HFFc6 (cell line): ENCODE results near the gene PLPP6. TPM values are rescaled to one million over a fixed set of nuclear protein-coding genes. Genes with fewer than 3 reads are reported as not detected.

Experiments used
- DNase-seq: peaks from one replicate; pipeline ENCODE4 v3.0.0-alpha.2; 2018
- H3K27ac Mint-ChIP-seq: 2 replicates; pipeline ENCODE4 v1.8.0; 2020; ENCODE audit warnings: mild to moderate bottlenecking, mixed read lengths
- H3K27me3 Mint-ChIP-seq: 2 replicates; pipeline ENCODE4 v1.8.0; 2021; ENCODE audit warnings: mild to moderate bottlenecking, moderate library complexity, mixed read lengths; ENCODE audit not compliant: insufficient read depth
- H3K36me3 Mint-ChIP-seq: 2 replicates; pipeline ENCODE4 v1.8.0; 2021; ENCODE audit warnings: low read depth, mixed read lengths
- H3K4me1 Mint-ChIP-seq: 2 replicates; pipeline ENCODE4 v1.8.0; 2020; ENCODE audit warnings: low read depth, mixed read lengths
- H3K4me3 Mint-ChIP-seq: 2 replicates; pipeline ENCODE4 v1.8.0; 2020; ENCODE audit warnings: mild to moderate bottlenecking, moderate library complexity, mixed read lengths
- H3K9me3 Mint-ChIP-seq: 2 replicates; pipeline ENCODE4 v1.8.0; 2020; ENCODE audit warnings: mild to moderate bottlenecking, mixed read lengths
- CTCF ChIP-seq: fragments of 200-600 bp; sonication (generic); IDR thresholded peaks from 2 replicates; pipeline ENCODE4 v1.5.0; 2021; ENCODE audit warnings: antibody characterized with exemption, mild to moderate bottlenecking
- total RNA-seq, 6 experiments: library from RNA; stranded (reverse); fragmentation: NEBNext Ultra II Directional; extraction: Animal tissue kit (Norgen Biotek cat#: 25700); gene quantifications; 2 replicates in 1 of 6; 3 replicates in 5 of 6; pipeline ENCODE4 v1.2.3, GENCODE V29; 2021

Gene PLPP6
- total RNA-seq, 6 experiments from 2014 or later = 5.0 to 6.8 (median 5.9) TPM

- Mint-ChIP-seq H3K9me3 (no peaks in the 10 kb centered on the region), H3K27ac (no peak overlapping the region)
- DNase-seq = no peak
Observed at GRCh38 chr9:4700091-4700490, 38.0 kb downstream of the PLPP6 start.

GRCh38 chr9:4700932-4701331, 38.8 kb downstream of the PLPP6 start:
- no peak overlapping the region for H3K4me3 Mint-ChIP-seq
- peaks cover 22% of the 10 kb centered on the region for H3K4me1 Mint-ChIP-seq
- H3K27me3 Mint-ChIP-seq = no peaks in the 10 kb centered on the region; the same call in 1 of the 2 replicates
- no peaks in the 10 kb centered on the region for H3K9me3 Mint-ChIP-seq
- no peak for TF ChIP-seq CTCF
- H3K27ac Mint-ChIP-seq = no peak overlapping the region
- peaks cover 27% of the 10 kb centered on the region for H3K36me3 Mint-ChIP-seq
- DNase-seq = no peak

More at GRCh38 chr9:4700091-4700490, 38.0 kb downstream of the PLPP6 start:
- Mint-ChIP-seq H3K4me1 (peaks cover 23% of the 10 kb centered on the region), H3K27me3 (no peaks in the 10 kb centered on the region; the same call in 1 of the 2 replicates), H3K36me3 (peaks cover 24% of the 10 kb centered on the region), H3K4me3 (no peak overlapping the region)
- TF ChIP-seq CTCF = no peak

- H3K4me1 Mint-ChIP-seq = peaks cover 16% of the 10 kb centered on the region
Observed at GRCh38 chr9:4701526-4701925, 39.4 kb downstream of the PLPP6 start.

GRCh38 chr9:4704129-4704528, 42.0 kb downstream of the PLPP6 start:
- Mint-ChIP-seq H3K27me3 (no peaks in the 10 kb centered on the region), H3K27ac (no peak overlapping the region), H3K9me3 (no peaks in the 10 kb centered on the region), H3K36me3 (peaks cover 31% of the 10 kb centered on the region), H3K4me3 (no peak overlapping the region), H3K4me1 (peaks cover 11% of the 10 kb centered on the region)
- no peak for TF ChIP-seq CTCF
- DNase-seq = no peak

More at GRCh38 chr9:4701526-4701925, 39.4 kb downstream of the PLPP6 start:
- DNase-seq = no peak
- TF ChIP-seq CTCF = no peak
- Mint-ChIP-seq H3K27ac (no peak overlapping the region), H3K27me3 (no peaks in the 10 kb centered on the region), H3K4me3 (no peak overlapping the region), H3K9me3 (no peaks in the 10 kb centered on the region), H3K36me3 (peaks cover 27% of the 10 kb centered on the region)

DNA sequence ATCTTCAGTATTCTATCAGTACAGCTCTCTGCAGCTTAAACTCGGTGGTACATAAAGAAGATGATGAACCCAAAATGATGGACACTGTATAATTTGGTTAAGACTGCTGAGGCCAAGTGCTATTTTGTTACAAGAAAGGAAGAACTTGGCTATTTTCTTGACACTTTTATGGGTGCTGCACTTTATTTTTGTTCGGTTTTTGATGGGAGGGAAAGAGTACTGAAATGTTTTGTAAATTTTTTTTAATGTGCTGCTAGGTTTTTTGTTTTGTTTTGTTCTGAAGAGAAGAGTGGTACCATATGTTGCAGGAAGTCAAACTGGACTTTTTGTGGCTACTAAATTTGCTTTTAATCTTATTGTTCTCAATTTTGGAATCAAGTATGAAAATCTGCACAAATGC, 43.9 kb downstream of the PLPP6 start:
- Mint-ChIP-seq H3K4me1 (peaks cover 11% of the 10 kb centered on the region), H3K27me3 (no peaks in the 10 kb centered on the region), H3K9me3 (no peaks in the 10 kb centered on the region), H3K4me3 (no peak overlapping the region), H3K27ac (no peak overlapping the region), H3K36me3 (peaks cover 32% of the 10 kb centered on the region)
- no peak for TF ChIP-seq CTCF
- DNase-seq = no peak
